Upper lobe of left lung (tissue), 6 donors: Measurements from ENCODE around the gene SGPL1. TPM values are rescaled to one million over a fixed set of nuclear protein-coding genes. Genes with fewer than 3 reads are reported as not detected.

Source experiments
- ATAC-seq, 2 donors: fragments of 200-7000 bp; cut with Tn5 transposase; one replicate each; pipeline ENCODE4 v1.9.1; 2022; ENCODE audit warnings: mild to moderate bottlenecking in 2 of 2, moderate library complexity in 2 of 2; ENCODE audit not compliant: low FRiP score in 2 of 2
- DNase-seq, 2 donors: peaks; one replicate each; pipeline ENCODE4 v3.0.0-alpha.2; 2019 to 2020
- H3K27ac ChIP-seq, 4 donors: fragments of 200-600 bp; sonication (generic); one replicate each; pipeline ENCODE4 v1.5.1; 2016 to 2019
- H3K27me3 ChIP-seq, 4 donors: fragments of 200-600 bp; sonication (generic); one replicate each; pipeline ENCODE4 v1.5.1; 2017 to 2019
- H3K36me3 ChIP-seq, 4 donors: fragments of 200-600 bp; sonication (generic); one replicate each; pipeline ENCODE4 v1.5.1; 2016 to 2019
- H3K4me1 ChIP-seq, 4 donors: fragments of 200-600 bp; sonication (generic); one replicate each; pipeline ENCODE4 v1.5.1; 2018 to 2019
- H3K4me3 ChIP-seq, 4 donors: fragments of 200-600 bp; sonication (generic); one replicate each; pipeline ENCODE4 v1.5.1; 2017 to 2019; ENCODE audit warnings: mild to moderate bottlenecking in 2 of 4, moderate library complexity in 1 of 4
- H3K9me3 ChIP-seq, 4 donors: fragments of 200-600 bp; sonication (generic); one replicate each; pipeline ENCODE4 v1.5.1; 2018 to 2019
- CTCF ChIP-seq, 6 experiments: fragments of 450-650 bp in 4 of 6; fragments of 200-600 bp in 2 of 6; sonication (generic) in 2 of 6; IDR thresholded peaks; one replicate each; pipeline ENCODE4 v1.5.1; 2016 to 2019; ENCODE audit warnings: antibody characterized with exemption in 6 of 6
- EP300 ChIP-seq, 4 donors: sonication (generic); formaldehyde crosslinking; IDR thresholded peaks; one replicate each; pipeline ENCODE4 v1.5.1; 2017; ENCODE audit warnings: antibody characterized with exemption in 4 of 4, control low read depth in 2 of 4
- POLR2A ChIP-seq, 4 donors: fragments of 450-650 bp; IDR thresholded peaks; one replicate each; pipeline ENCODE4 v1.5.1; 2016 to 2017; ENCODE audit warnings: antibody characterized with exemption in 4 of 4, mild to moderate bottlenecking in 2 of 4
- POLR2AphosphoS5 ChIP-seq, 2 donors: sonication (generic); formaldehyde crosslinking; IDR thresholded peaks; one replicate each; pipeline ENCODE4 v1.5.1; 2017; ENCODE audit warnings: antibody characterized with exemption in 2 of 2
- WGBS, 2 donors: methylation state at CpG; one replicate each; pipeline ENCODE4 v1.1.5; 2017 to 2018; 5-methylcytosine and 5-hydroxymethylcytosine counted together
- total RNA-seq, 6 donors: library from RNA; depleted of rRNA in 4 of 6; stranded (reverse); fragments of >200 nt in 4 of 6; gene quantifications; one replicate each; pipeline versions ENCODE4 v1.1.0 to v1.2.1, GENCODE V29; 2016 to 2021
- donor health status: DM: no; HTN: no; CAD: no; lungs with moderate emphysema.
- donor health status: DM: no; HTN: yes; CAD: no; lungs with severe emphysema.

SGPL1 gene
- total RNA-seq, 6 donors from 2014 or later = 18.4 to 43.8 (median 30.4) TPM

DNA sequence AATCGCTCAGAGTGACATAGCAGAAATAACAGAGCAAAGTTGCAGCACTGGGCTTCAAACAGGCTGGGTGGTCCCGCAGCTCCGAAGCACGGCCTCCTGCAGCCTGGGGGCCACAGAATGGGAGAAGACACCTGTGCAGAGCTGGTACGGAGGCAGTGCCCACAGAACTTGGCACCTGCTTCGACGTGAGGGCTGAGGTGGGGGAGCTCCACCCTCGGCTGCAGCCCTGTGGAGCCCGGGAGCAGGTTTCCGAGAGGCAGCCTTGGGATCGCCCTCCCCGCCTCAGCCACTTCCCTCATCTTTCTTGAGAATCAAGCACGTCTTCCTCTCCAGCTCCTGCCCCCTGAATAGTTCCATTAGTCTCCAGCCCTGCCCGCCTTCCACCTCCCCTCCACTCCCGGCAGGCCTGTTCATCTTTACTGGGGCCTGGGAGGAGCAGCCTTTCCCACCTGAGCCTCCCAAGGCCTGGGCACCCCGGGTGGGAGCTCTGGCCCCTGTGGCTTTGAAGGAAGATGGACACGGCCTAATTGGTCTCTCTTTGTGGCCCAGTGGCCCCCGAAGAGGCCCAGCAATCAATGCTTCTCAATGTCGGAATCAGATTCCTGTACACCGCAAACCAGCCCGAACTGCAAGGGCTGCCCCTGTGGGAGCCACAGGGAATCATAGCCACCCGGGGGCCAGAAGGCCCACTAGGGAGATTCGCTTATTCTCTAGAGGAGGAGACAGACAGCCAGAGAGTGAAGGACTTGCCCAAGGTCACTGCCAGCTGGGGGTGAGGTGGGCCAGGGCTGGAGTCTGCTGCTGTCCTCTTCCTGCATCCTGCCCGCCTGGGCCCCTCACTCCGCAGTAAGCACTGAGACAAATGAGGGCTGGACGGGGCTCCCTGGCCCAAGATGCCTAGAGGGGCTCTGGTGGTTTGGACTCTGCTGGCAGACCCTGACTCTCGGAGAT is 89.6 kb downstream of the SGPL1 start:
- Histone ChIP-seq H3K27ac (no peak overlapping the region), H3K4me3 (no peak overlapping the region), H3K36me3 (no peaks in the 10 kb centered on the region), H3K9me3 (no peaks in the 10 kb centered on the region), H3K27me3 (no peaks in the 10 kb centered on the region), H3K4me1 (peaks cover 2 to 6% (median 4%) of the 10 kb centered on the region in 4 donors)
- TF ChIP-seq POLR2AphosphoS5 (IDR thresholded peaks at IDR 0.05) = no peak
- TF ChIP-seq EP300 (IDR thresholded peaks at IDR 0.05) = no peak
- no peak for TF ChIP-seq POLR2A (IDR thresholded peaks at IDR 0.05)
- no peak for TF ChIP-seq CTCF (IDR thresholded peaks at IDR 0.05)
- ATAC-seq (no peak), DNase-seq (peak; percentile 12 to 53)
- 90 to 91% methylated on average over 21 to 24 of the region's 27 CpGs for WGBS, 2 donors

- H3K9me3 ChIP-seq = no peaks in the 10 kb centered on the region
- no peaks in the 10 kb centered on the region for H3K27me3 ChIP-seq
- 81 to 82% methylated on average over 4 to 5 of the region's 5 CpGs for WGBS, 2 donors
- ATAC-seq (no peak), DNase-seq (peak in 1 of 2 donors; percentile 13)
- peaks cover 2 to 6% (median 4%) of the 10 kb centered on the region in 4 donors for H3K4me1 ChIP-seq
- H3K4me3 ChIP-seq = no peak overlapping the region
- TF ChIP-seq EP300 (IDR thresholded peaks at IDR 0.05) = no peak
- TF ChIP-seq CTCF (IDR thresholded peaks at IDR 0.05) = no peak
- no peak for TF ChIP-seq POLR2A (IDR thresholded peaks at IDR 0.05)
- TF ChIP-seq POLR2AphosphoS5 (IDR thresholded peaks at IDR 0.05) = no peak
- H3K27ac ChIP-seq = no peak overlapping the region
- no peaks in the 10 kb centered on the region for H3K36me3 ChIP-seq
These were observed 90.5 kb downstream of the SGPL1 start for GRCh38 chr10:70906031-70906783.

GRCh38 chr10:70906953-70907636 is 91.3 kb downstream of the SGPL1 start:
- 79 to 80% methylated on average over 13 to 15 of the region's 15 CpGs for WGBS, 2 donors
- Histone ChIP-seq H3K9me3 (no peaks in the 10 kb centered on the region), H3K4me3 (no peak overlapping the region), H3K27ac (no peak overlapping the region), H3K4me1 (peaks cover 2 to 6% (median 4%) of the 10 kb centered on the region in 4 donors), H3K27me3 (no peaks in the 10 kb centered on the region), H3K36me3 (no peaks in the 10 kb centered on the region)
- DNase-seq (peak in 1 of 2 donors; percentile 46), ATAC-seq (no peak)
- TF ChIP-seq POLR2AphosphoS5 (IDR thresholded peaks at IDR 0.05) (no peak), POLR2A (IDR thresholded peaks at IDR 0.05) (no peak), EP300 (IDR thresholded peaks at IDR 0.05) (no peak), CTCF (IDR thresholded peaks at IDR 0.05) (no peak)

DNA sequence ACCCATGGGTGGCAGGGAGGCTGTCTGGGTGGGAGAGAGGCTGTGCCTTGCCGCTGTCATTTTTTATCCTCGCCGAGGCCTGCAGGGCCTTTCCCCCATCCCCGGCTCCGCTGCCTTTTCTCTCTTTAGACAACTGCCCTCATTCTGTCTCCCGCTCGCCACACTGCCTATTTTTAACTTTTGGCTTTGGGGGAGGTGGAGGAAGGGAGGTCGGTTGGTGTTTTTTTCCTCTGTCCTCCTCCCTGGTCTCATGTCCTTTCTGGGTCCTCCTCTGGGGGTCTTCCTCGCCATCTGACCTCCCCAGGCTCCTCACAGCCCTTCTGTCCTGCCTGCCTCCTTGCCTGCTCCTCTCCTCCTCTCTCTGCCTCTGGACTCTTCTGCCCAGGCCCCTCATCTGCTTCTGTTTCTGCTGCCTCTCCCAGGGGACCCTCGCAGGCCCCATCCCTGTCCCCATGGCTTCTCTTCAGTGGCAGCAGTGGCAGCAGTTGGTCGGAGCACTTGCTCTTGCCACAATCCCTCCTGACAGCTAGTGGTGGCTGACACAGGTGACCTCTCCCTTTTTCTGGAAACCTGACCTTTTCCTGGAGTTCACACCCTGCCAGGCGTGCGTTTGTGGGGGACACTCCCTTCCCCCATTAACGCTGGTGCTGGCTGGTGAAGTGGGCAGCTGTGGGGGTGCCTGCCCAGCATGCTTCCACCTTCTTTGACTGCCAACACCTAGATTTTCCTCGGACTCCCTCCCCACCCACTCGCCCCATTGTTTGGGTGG is 92.1 kb downstream of the SGPL1 start:
- 73 to 76% methylated on average over 16 of the region's 16 CpGs for WGBS, 2 donors
- no peaks in the 10 kb centered on the region for H3K36me3 ChIP-seq
- no peak for TF ChIP-seq EP300 (IDR thresholded peaks at IDR 0.05)
- no peak for TF ChIP-seq CTCF (IDR thresholded peaks at IDR 0.05)
- no peak for TF ChIP-seq POLR2AphosphoS5 (IDR thresholded peaks at IDR 0.05)
- TF ChIP-seq POLR2A (IDR thresholded peaks at IDR 0.05) = no peak
- no peak overlapping the region for H3K4me3 ChIP-seq
- H3K27me3 ChIP-seq = no peaks in the 10 kb centered on the region
- no peak overlapping the region for H3K27ac ChIP-seq
- ATAC-seq (no peak), DNase-seq (no peak)
- H3K4me1 ChIP-seq = peaks cover 2 to 6% (median 4%) of the 10 kb centered on the region in 4 donors
- H3K9me3 ChIP-seq = no peaks in the 10 kb centered on the region
